NCI-H1105 treated with DMSO at 0.1 percent for 48 hours (cell line): ENCODE results near the gene ST3GAL4.
A peak's percentile ranks its signal among the peaks of the same experiment; 100 is the strongest.
"Not testable (repeated sequence)": the region's sequence is repeated elsewhere in the genome, so short reads cannot be mapped to it uniquely, and the experiment has no call there.

ENCODE experiments used
- DNase-seq: peaks from one replicate; lab custom pipeline; 2025; lab: John Stamatoyannopoulos, UW

Gene ST3GAL4

GRCh38 chr11:126355324-126355925 lies at the start of gene ST3GAL4:
Gene ST3GAL4, plus strand, starts transcription at chr11:126355686. Its CDS starts 50,470 bp downstream, at chr11:126406156.
- peak; percentile 77 for DNase-seq

GRCh38 chr11:126305699-126306098 lies 49.8 kb upstream of the ST3GAL4 start:
- DNase-seq = no peak

- peak; percentile 38 for DNase-seq
These were observed 47.8 kb upstream of the ST3GAL4 start for GRCh38 chr11:126307706-126308105.

GRCh38 chr11:126308271-126308671 lies 47.2 kb upstream of the ST3GAL4 start:
- no peak for DNase-seq

GRCh38 chr11:126308771-126309170 lies 46.7 kb upstream of the ST3GAL4 start:
- DNase-seq = not testable (repeated sequence)

GRCh38 chr11:126310200-126310991 lies 45.1 kb upstream of the ST3GAL4 start:
- peak; percentile 70 for DNase-seq

GRCh38 chr11:126310992-126311310 lies 44.5 kb upstream of the ST3GAL4 start:
- DNase-seq = no peak

- DNase-seq = no peak
These were observed 43.8 kb upstream of the ST3GAL4 start for GRCh38 chr11:126311401-126312291.

- DNase-seq = no peak
These were observed 42.5 kb upstream of the ST3GAL4 start for GRCh38 chr11:126312961-126313360.

- no peak for DNase-seq
These were observed 41.7 kb upstream of the ST3GAL4 start for GRCh38 chr11:126313826-126314225.

GRCh38 chr11:126317432-126317755 lies 38.1 kb upstream of the ST3GAL4 start:
- DNase-seq = no peak

- no peak for DNase-seq
These were observed 37.5 kb upstream of the ST3GAL4 start for GRCh38 chr11:126317756-126318573.

- no peak for DNase-seq
These were observed 36.7 kb upstream of the ST3GAL4 start for GRCh38 chr11:126318574-126319373.

GRCh38 chr11:126319374-126319740 lies 36.1 kb upstream of the ST3GAL4 start:
- no peak for DNase-seq

GRCh38 chr11:126322996-126323395 lies 32.5 kb upstream of the ST3GAL4 start:
- DNase-seq = no peak

GRCh38 chr11:126327281-126328000 lies 28.0 kb upstream of the ST3GAL4 start:
- no peak for DNase-seq

- no peak for DNase-seq
These were observed 27.5 kb upstream of the ST3GAL4 start for GRCh38 chr11:126328001-126328390.

GRCh38 chr11:126328444-126328843 lies 27.0 kb upstream of the ST3GAL4 start:
- DNase-seq = no peak

GRCh38 chr11:126328938-126329643 lies 26.4 kb upstream of the ST3GAL4 start:
- DNase-seq = no peak

GRCh38 chr11:126329644-126330211 lies 25.8 kb upstream of the ST3GAL4 start:
- no peak for DNase-seq
